Nephron (organoid): ENCODE data around the gene GALP.
"Not testable (repeated sequence)": the region's sequence is repeated elsewhere in the genome, so short reads cannot be mapped to it uniquely, and the experiment has no call there.

ENCODE experiments used
- H3K27ac Mint-ChIP-seq, 3 experiments: 2 replicates each; pipeline ENCODE4 v1.8.0; 2020; ENCODE audit warnings: mixed read lengths in 3 of 3, mild to moderate bottlenecking in 2 of 3, moderate library complexity in 1 of 3
- H3K27me3 Mint-ChIP-seq: 2 replicates; pipeline ENCODE4 v1.8.0; 2021; ENCODE audit warnings: low read depth, mild to moderate bottlenecking, moderate library complexity, mixed read lengths
- H3K36me3 Mint-ChIP-seq: 2 replicates; pipeline ENCODE4 v1.8.0; 2020; ENCODE audit warnings: low read depth, mixed read lengths
- H3K4me1 Mint-ChIP-seq: 2 replicates; pipeline ENCODE4 v1.8.0; 2020; ENCODE audit warnings: mixed read lengths
- H3K4me3 Mint-ChIP-seq, 3 experiments: 2 replicates each; pipeline ENCODE4 v1.8.0; 2020; ENCODE audit warnings: mild to moderate bottlenecking in 3 of 3, mixed read lengths in 3 of 3, moderate library complexity in 2 of 3
- H3K9me3 Mint-ChIP-seq: 2 replicates; pipeline ENCODE4 v1.8.0; 2020; ENCODE audit warnings: mixed read lengths
- TF ChIP-seq, protein P1 (sequence below), 3 experiments: fragments of 200-600 bp; sonication (generic); IDR thresholded peaks; one replicate each; pipeline ENCODE4 v1.5.0; 2021; ENCODE audit warnings: antibody characterized with exemption in 3 of 3; ENCODE audit not compliant: unreplicated experiment in 3 of 3

The GALP gene

DNA sequence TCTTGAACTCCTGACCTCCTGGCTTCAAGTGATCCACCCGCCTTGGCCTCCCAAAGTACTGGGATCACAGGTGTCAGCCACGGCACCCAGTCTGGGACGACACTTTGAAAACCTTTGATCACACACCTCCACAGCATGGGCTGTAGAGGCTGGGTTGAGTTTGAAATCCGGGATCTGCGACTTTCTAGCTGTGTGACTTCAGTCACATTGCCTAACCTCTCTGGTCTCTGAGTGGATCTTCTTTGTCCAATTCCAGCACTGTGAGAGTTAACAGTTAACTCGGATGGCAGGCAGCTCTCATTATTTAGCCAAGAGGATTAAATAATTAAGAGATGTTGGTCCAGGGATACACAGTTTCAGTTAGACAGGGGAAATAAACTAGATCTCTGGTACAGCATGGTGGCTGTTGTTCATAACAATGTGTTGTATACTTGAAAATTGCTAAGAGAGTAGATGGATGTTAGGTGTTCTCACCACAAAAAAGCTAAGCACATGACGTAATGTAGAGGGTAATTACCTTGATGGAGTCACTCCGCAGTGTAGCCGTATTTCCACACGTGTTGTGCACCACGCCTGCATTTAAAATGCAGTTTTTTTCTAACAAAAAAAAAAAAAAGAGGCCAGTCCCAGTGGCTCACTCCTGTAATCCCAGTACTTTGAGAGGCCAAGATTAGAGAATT lies 1.9 kb downstream of the GALP start:
- Mint-ChIP-seq H3K36me3 (no peaks in the 10 kb centered on the region), H3K9me3 (no peaks in the 10 kb centered on the region), H3K4me1 (no peaks in the 10 kb centered on the region), H3K27ac (no peak overlapping the region), H3K4me3 (no peak overlapping the region), H3K27me3 (peaks cover 12% of the 10 kb centered on the region)
- TF ChIP-seq, protein P1, sequence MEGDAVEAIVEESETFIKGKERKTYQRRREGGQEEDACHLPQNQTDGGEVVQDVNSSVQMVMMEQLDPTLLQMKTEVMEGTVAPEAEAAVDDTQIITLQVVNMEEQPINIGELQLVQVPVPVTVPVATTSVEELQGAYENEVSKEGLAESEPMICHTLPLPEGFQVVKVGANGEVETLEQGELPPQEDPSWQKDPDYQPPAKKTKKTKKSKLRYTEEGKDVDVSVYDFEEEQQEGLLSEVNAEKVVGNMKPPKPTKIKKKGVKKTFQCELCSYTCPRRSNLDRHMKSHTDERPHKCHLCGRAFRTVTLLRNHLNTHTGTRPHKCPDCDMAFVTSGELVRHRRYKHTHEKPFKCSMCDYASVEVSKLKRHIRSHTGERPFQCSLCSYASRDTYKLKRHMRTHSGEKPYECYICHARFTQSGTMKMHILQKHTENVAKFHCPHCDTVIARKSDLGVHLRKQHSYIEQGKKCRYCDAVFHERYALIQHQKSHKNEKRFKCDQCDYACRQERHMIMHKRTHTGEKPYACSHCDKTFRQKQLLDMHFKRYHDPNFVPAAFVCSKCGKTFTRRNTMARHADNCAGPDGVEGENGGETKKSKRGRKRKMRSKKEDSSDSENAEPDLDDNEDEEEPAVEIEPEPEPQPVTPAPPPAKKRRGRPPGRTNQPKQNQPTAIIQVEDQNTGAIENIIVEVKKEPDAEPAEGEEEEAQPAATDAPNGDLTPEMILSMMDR (IDR thresholded peaks at IDR 0.05; ENCODE audit: unreplicated experiment in 3 of 3): no peak

GRCh38 chr19:56189785-56190184 lies 14.0 kb downstream of the GALP start:
- Mint-ChIP-seq H3K4me1 (no peaks in the 10 kb centered on the region), H3K27ac (no peak overlapping the region), H3K36me3 (no peaks in the 10 kb centered on the region), H3K27me3 (peaks cover 12% of the 10 kb centered on the region), H3K4me3 (no peak overlapping the region), H3K9me3 (no peaks in the 10 kb centered on the region)
- TF ChIP-seq, protein P1 (IDR thresholded peaks at IDR 0.05; ENCODE audit: unreplicated experiment in 3 of 3): no peak

DNA sequence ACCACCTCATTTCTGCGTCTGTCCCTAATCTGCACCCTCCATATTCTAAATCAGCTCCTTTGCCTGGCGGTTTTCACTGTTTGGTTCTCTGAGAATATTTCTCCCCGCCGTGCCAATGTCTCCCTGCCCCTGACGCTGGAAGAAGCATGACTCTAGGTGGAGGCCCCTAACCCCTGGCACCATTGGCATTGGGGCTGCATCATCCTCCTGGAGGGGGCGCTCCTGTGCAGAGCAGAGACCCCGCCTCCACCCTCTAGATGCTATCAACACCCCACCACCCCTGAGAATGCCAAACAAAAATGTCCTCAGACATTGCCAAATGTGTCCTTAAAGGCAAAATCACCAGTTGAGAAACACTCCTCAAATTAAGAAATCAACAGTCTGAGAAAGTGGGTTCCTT lies 15.3 kb downstream of the GALP start:
- no peaks in the 10 kb centered on the region for H3K4me1 Mint-ChIP-seq
- H3K9me3 Mint-ChIP-seq: no peaks in the 10 kb centered on the region
- H3K36me3 Mint-ChIP-seq: no peaks in the 10 kb centered on the region
- H3K27me3 Mint-ChIP-seq: peaks cover 4% of the 10 kb centered on the region
- no peak overlapping the region for H3K27ac Mint-ChIP-seq
- no peak overlapping the region for H3K4me3 Mint-ChIP-seq
- TF ChIP-seq, protein P1 (IDR thresholded peaks at IDR 0.05; ENCODE audit: unreplicated experiment in 3 of 3): no peak

DNA sequence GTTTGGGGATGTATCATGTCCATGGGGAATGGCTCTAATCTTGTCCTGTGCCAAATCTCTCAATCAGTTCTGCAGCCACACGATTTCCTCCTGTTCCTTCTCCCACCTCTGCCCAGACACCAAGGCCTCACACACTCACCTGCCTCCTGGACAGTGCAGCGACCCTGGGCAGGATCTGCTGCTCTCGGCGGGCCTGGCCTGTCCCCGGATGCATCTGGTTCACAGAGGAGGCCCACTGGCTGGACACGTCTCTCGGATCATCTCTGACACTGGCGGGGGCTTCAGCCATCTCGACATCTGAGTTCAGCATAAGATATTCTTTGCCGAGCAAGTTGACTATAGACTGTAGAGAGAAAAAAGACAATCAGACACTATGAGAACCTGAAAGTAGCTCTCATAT lies 15.9 kb downstream of the GALP start:
- Mint-ChIP-seq H3K27me3 (peaks cover 4% of the 10 kb centered on the region), H3K27ac (no peak overlapping the region), H3K4me3 (no peak overlapping the region), H3K9me3 (no peaks in the 10 kb centered on the region), H3K4me1 (no peaks in the 10 kb centered on the region), H3K36me3 (no peaks in the 10 kb centered on the region)
- TF ChIP-seq, protein P1 (IDR thresholded peaks at IDR 0.05; ENCODE audit: unreplicated experiment in 3 of 3): no peak

GRCh38 chr19:56193981-56194640 lies 18.3 kb downstream of the GALP start:
- peaks cover 4% of the 10 kb centered on the region for H3K27me3 Mint-ChIP-seq
- no peaks in the 10 kb centered on the region for H3K9me3 Mint-ChIP-seq
- no peaks in the 10 kb centered on the region for H3K36me3 Mint-ChIP-seq
- H3K27ac Mint-ChIP-seq: no peak overlapping the region
- H3K4me3 Mint-ChIP-seq: no peak overlapping the region
- TF ChIP-seq, protein P1 (IDR thresholded peaks at IDR 0.05; ENCODE audit: unreplicated experiment in 3 of 3): no peak
- no peaks in the 10 kb centered on the region for H3K4me1 Mint-ChIP-seq

DNA sequence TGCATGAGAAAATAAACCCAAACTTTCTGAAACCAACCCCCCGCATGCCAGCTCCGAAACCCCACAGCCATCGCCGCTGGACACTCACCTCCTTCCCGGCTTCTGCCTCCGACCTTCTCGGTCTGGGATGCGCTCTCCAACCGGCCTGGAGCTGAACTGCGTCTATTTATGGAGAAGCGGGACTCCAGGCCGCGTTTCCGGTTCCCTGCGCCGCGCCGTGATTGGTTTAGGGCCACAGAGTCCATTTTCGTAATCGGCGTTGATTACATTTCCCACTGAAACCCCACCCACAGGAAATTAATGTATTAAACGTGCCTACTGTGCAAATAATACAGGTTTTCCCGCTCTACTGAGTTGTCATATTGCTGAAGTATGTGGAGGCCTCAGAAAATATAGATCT lies 21.8 kb downstream of the GALP start, which contains the start of gene ZSCAN5B:
ZSCAN5B (minus strand) TSS at position 138 of the 400 bp plus-strand sequence. CDS start 4,731 bp downstream, outside the sequence.
- H3K27me3 Mint-ChIP-seq: not testable (repeated sequence)

More for the DNA sequence above, 21.8 kb downstream of the GALP start, which contains the start of gene ZSCAN5B:
- H3K36me3 Mint-ChIP-seq, H3K4me1 Mint-ChIP-seq, H3K27ac Mint-ChIP-seq, H3K9me3 Mint-ChIP-seq, H3K4me3 Mint-ChIP-seq: not testable (repeated sequence)
